HCEC 1CT (cell line): ENCODE results near the gene DNM2.
"Not testable (repeated sequence)": the region's sequence is repeated elsewhere in the genome, so short reads cannot be mapped to it uniquely, and the experiment has no call there.

Experiments used
- DNase-seq: peaks from one replicate; pipeline ENCODE4 v3.0.0-alpha.2; 2017

DNM2 gene

GRCh38 chr19:10872546-10873107, 154.7 kb downstream of the DNM2 start:
- no peak for DNase-seq

GRCh38 chr19:10874024-10874423, 156.1 kb downstream of the DNM2 start:
- no peak for DNase-seq

- no peak for DNase-seq
Observed at GRCh38 chr19:10876459-10877240, 158.8 kb downstream of the DNM2 start.

- DNase-seq = not testable (repeated sequence)
Observed at GRCh38 chr19:10877608-10878007, 159.7 kb downstream of the DNM2 start.

GRCh38 chr19:10878253-10878652, 160.4 kb downstream of the DNM2 start:
- DNase-seq = no peak
